AG09319 (cell line): ENCODE data around the gene TMC3.
A peak's percentile ranks its signal among the peaks of the same experiment; 100 is the strongest.

Experiments used
- DNase-seq: peaks from one replicate; pipeline ENCODE4 v3.0.0-alpha.2; 2010; ENCODE audit warnings: low read depth; ENCODE audit errors: extremely low read depth
- CTCF ChIP-seq: IDR thresholded peaks from 2 replicates; pipeline ENCODE4 v1.5.1; 2011; ENCODE audit warnings: low read depth, mild to moderate bottlenecking, inconsistent platforms, low read length, moderate library complexity

The TMC3 gene

GRCh38 chr15:81347910-81348309 lies 26.1 kb downstream of the TMC3 start:
- DNase-seq, result no peak
- no peak for TF ChIP-seq CTCF

GRCh38 chr15:81346611-81347010 lies 27.4 kb downstream of the TMC3 start:
- TF ChIP-seq CTCF, result no peak
- DNase-seq, result no peak

GRCh38 chr15:81343371-81343770 lies 30.6 kb downstream of the TMC3 start:
- no peak for TF ChIP-seq CTCF
- no peak for DNase-seq

- TF ChIP-seq CTCF, result no peak
- no peak for DNase-seq
Observed at GRCh38 chr15:81341351-81341750, 32.7 kb downstream of the TMC3 start.

- no peak for TF ChIP-seq CTCF
- no peak for DNase-seq
Observed at GRCh38 chr15:81339851-81340250, 34.2 kb downstream of the TMC3 start.

- TF ChIP-seq CTCF, result no peak
- DNase-seq, result no peak
Observed at GRCh38 chr15:81339321-81339720, 34.7 kb downstream of the TMC3 start.

- TF ChIP-seq CTCF, result no peak
- peak; percentile 31 for DNase-seq
Observed at GRCh38 chr15:81338170-81339007, 35.6 kb downstream of the TMC3 start.
